Stimulated activated CD4-positive, alpha-beta T cell treated with anti-CD3 and anti-CD28 coated beads, Interleukin-4, amount 100 ng/mL, for 4 hours (primary cell): ENCODE results near the gene MICU2.

Experiments used
- DNase-seq, 2 experiments: peaks; one replicate each; pipeline ENCODE4 v3.0.0-alpha.2; 2020

Gene MICU2

DNA sequence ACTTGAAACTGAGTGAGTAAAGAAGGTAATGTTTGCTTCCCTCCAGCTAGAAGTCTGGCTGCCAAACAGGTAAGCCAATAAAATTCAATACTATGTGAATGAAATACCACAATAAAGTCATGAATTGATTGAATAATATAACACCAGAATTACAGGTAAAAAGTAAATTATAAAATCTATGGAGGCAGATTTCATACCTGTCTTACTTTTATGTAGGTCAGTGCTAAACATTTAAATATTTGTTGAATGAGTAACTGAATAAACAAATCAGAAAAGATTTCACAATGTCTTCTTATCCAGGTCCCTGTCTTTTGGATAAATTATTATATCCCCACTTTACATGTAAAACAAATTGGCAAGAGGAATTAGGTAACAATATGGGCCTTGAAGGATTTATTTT is 62.7 kb downstream of the MICU2 start:
- DNase-seq: no peak

DNA sequence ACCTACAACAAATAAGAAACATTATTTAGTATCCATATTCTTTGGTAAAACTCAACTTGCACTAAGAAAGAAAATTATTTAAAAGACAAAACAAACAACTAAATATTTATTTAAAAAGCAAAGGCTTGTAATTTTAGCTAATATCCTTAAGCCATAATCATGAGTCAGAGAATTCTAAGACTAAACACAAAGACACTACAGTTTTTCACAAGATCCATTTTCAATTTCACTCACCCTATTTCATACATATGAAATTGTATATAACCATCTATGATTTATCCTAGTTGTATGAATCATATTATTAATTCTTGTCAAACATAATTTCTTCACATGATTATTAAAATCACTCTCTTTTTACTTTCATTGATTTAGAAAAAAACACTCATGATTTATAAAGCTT is 64.3 kb downstream of the MICU2 start:
- no peak for DNase-seq

DNA sequence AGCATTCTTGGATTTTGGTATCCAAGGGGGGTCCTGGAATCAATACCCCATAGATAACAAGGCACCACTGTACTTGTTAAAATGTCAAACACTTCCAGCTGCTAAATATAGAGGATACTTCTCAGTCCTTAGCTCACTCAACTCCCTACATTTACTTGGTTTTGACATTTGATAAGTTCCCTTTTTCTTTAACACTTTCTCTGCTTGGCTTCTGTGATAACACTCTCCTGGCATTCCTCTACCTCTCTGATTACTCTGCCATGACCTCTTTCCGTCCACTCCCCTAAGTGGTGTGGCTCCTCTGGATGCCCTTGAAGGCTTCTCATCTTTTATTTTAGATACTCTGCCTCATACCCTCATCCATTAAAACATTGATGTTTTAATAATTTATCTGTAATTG is 65.2 kb downstream of the MICU2 start:
- no peak for DNase-seq

DNA sequence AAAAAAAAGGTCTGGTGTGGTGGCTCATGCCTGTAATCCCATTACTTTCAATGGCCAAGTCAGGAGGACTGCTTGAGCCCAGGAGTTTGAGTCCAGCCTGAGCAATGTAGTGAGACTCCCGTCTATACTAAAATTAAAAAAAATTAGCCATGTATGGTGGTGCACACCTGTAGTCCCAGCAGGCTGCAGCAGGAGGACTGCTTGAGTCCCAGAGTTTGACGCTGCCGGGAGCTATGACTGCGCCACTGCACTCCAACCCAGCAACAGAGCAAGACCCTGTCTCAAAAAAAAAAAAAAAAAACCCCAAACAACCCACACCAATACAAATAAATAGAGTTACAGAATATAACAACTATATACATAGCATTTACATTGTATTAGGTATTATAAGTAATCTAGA is 65.7 kb downstream of the MICU2 start:
- DNase-seq: no peak

DNA sequence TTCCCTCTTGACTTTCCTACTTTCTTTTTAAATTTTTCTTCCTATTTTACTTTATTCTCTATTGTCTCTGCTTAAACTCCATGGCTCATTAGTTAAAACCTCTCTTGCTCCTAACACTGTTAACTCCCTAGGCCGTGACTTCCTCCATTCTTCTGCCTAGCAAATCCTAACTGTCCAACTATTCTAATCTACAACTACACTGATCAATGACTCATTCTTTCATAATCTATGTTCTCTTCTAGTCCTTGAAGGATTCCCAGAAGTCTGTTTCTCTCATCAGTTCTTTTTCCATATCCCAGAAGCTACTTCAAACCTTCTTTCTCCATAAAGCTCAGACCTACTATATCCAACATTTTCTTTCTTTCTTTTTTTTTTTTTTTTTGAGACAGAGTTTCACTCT is 66.9 kb downstream of the MICU2 start:
- DNase-seq: no peak

DNA sequence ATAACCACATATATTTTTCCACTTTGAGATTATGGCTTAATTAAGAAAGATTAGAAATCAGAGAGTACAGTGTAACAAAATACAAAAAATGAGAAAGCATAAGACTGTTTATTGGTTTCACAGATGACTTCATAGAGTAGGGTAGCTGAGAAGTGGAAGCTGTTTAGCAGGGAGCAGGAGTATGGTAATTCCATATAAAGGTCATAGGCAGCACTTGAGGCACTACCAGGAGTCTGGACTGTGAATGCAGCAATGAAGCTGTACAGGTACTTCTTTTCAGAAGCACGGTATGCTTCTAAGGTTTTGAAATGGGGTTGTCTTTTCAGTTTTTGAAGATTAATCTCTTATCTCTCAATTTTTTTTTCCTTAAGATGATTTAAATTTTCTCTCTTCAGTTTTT is 69.2 kb downstream of the MICU2 start:
- DNase-seq: no peak

DNA sequence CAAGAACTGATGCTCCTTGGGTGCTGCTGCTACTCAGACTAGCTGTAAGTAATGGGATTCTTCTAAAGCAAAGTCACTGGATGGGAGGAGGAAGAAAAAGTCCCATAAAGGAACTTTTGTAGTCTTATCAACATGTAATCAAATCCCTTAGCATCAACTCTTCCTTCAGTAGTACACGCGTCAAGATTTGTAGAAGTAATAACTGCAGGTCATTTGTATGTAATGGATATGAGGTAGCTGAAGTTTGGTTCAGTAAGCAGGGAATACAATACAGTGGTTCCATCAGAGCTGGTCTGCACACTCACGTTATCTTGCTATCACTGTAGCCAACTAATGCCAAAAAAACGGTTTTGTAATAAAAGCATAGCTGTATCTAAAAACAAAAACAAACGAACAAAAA is 72.5 kb downstream of the MICU2 start:
- DNase-seq: no peak

DNA sequence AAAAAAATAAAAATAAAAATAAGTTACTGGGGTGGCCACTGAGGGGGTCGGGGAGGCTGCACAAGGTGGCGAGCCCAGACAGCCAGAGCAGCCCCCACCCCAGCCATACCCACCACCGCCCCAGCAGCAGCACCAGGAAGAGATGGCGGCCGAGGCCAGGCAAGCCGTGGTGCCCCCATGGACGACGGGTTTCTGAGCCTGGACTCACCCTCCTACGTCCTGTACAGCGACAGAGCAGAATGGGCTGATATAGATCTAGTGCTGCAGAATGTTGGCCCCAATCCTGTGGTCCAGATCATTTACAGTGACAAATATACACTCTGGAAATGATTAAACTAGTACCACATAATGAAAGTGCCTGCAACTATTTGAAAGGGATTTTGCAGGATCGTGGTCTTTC is 73.3 kb downstream of the MICU2 start:
- DNase-seq: no peak

DNA sequence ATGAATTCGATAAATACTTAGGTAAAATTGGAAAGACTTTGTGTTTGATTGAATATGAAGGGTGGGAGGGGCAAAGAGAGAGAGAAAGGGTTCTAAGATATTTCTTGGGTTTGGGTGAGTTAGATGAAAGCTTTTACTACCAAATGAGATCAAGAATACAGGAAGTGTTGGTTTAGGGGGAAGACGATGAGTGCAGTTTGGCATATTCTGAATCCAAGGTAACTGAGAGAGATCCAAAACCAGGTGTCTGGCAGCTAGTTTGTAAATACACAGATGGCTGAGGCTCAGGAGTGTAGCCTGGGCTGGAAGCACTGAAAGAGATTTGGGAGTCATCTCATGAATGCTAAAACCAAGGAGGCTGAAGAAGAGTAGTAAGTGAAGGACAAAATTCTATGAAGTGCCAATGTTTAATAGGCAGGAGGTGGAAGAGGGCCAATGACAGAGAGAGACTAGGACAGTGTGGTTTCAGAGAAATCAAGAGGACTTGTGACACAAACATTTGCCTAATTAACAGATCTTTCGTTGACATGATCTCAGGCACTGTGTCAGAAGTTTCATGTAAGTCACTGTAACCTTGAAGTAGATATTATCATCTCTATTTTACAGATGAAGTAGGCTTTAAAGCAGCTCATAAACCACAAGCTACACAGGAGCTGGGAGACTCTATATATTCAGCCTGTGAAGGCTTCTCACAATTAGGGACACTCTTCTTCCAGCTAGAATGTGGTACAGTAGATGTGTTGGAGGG is 74.7 kb downstream of the MICU2 start:
- no peak for DNase-seq

DNA sequence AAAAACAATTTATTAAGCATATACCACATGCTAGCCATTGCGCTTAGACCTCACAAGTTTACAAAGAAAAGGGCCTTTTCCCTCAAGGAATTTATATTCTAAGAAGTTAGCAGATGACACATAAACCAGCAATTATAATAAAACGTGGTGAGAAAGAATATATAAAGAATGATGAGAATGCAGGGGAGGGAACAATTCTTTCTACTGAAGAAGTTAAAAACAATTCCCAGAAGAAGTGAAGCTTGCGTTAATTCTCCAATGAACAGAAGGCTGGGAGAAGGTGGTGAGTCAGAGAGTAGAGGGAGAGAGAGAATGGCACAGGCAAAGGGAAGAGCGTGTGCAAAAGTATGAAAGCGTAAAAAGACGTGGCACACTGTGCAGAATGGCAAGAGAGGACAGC is 75.4 kb downstream of the MICU2 start:
- DNase-seq: no peak

DNA sequence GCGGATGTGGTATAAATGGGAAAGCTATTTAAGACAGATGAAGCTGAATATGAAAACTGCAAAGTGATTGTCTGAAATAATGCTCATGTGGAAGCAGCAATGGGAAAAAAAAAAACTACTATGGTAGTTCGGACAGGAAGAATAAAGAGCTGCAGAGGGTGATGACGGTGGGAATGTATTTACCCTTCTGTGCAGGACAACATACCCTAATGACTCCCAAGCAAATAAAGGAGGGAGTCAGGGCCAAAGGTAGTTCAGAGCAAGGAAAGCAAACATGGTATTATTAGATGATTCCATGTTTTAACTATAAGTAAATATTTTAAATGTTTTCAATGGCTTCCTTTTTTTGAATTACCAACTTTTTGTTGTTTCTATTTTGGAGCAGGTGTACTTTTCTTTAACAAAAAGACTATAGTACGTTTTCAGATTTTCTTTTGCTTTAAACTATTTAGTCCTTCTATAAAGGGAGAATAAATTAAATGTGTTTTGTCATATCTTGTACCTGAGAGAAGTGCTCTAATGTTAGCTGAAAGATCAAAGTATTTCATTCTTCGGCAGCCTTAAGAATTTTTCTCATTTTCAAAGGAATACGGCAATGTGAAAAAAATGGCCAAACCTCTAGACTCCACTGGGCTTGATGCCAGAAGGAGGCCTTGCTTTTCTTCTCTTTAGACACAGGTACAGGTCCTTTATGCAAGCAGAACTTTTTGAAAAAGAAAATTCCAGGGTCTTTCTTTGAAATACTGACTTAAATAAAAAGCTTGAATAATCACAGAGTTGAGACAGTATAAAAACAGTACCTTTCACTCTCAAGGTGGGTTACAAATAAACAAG is 77.0 kb downstream of the MICU2 start:
- DNase-seq: no peak

DNA sequence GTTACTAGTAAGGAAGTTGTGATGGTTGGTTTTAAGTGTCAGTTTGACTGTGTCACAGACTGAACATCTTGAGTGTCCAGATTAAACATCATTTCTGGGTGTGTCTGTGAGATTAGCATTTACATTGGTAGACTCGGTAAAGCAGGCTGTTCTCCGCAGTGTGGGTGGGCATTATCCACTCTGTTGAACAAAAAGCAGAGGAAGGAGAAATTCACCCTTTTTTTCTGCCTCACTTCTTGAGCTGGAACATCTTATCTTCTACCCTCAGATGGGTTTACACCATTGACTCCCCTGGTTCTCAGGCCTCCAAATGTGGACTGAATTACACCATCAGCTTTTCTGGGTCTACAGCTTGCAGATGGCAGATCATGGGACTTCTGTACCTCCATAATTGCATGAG is 81.1 kb downstream of the MICU2 start:
- DNase-seq: no peak

DNA sequence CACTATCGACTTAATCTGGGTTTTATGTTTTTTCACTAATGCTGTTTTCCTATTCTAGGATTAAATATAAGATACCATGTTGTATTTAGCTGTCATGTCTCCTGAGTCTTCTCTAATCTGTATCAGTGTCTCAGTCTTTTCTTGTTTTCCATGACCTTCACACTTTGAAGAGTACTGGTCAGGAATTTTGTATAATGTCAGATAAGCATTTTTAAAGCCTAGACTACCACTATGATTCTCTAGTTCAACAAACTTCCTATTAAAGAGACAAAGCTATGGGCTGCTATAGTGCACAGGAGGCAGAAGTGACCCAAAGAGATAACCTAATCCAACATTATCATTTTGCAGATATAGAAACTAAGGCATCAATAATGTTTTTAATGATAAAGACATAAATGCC is 81.8 kb downstream of the MICU2 start:
- no peak for DNase-seq

DNA sequence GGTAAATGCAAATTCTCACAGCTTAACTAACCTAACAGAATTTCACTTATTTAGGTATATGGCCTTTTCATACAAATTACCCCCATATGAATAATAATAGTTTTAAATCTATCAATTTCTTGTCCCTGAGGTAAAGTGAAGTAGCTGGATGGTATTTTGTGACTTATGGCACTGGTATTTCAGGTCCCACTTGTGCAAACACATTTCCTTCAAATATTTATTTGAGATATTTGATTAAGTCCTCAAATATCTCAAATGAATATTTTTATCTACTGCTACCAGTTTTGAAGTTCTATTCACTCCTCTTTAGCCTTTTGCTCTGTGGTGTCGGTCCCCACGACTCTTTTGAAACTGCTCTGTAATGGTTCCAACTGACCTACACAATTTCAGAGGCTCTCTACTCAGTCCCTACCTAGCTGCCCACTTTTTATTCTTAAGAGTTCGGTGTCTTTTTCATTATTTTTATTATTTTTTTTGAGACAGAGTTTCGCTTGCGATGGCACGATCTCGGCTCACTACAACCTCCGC is 85.3 kb downstream of the MICU2 start:
- no peak for DNase-seq

DNA sequence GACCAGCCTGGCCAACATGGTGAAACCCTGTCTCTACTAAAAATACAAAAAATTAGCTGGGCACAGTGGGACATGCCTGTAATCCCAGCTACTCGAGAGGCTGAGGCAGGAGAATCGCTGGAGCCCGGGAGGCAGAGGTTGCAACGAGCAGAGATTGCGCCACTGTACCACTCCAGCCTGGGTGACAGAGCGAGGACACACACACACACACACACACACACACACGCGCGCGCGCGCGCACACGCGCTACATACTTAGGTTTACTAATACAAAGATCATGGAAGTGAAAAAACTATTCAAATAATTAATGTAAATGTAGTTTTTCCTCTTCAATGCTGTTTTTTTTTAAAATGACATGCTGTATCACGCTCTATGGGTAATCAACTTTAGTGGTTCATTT is 86.4 kb downstream of the MICU2 start:
- DNase-seq: no peak

DNA sequence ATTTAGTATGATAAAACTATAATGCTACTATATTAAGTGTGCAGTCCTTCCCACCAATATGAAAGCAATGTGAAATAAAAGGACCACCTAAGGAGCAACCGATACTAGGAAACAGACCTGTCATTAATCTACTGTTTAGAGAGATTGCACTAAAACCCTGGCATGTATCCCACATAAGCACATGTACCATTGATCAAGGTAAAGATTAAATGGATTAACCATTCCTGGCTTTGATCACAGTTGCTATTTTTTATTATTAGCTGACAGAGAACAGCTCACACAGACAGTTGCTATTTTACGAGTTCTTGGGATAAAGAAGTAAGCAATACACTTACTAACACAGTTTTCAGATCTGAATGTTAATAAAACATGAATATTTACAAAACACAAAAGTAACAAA is 87.2 kb downstream of the MICU2 start:
- no peak for DNase-seq

DNA sequence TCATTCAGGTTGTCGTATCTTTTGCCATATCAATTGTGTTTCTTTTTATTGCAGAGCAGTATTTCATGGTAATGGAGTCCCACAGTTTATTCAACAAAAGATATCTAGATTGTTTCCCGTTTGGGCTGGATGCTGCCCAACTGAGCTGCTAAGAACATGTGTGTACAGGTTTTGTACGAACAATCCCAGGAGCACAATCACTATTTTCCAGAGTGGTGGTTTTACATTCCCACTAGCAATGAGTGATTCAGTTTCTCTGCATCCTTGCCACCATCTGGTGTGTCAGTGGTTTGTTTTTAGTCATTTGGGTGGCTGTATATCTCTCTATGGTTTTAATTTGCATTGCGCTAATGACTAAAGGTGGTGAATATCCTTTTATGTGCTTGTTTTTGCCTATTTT is 92.1 kb downstream of the MICU2 start:
- DNase-seq: no peak

DNA sequence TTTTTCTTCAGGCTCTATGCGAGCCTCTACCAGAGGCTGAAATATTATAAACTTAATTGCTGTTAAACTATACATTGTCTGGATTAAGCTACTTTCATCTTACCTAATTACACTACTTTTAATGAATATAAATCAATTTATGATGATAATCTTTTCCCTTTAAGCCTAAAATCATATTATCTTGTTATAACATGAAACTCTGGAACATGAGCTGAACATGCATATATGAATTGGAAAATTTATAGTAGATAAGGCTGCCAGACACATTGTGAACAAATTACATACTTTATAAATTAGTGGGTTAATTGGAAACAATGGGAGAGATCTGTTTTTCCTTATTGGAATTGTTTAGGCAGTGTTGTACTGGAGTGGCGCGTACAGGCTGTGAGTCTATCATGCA is 99.6 kb downstream of the MICU2 start:
- no peak for DNase-seq

DNA sequence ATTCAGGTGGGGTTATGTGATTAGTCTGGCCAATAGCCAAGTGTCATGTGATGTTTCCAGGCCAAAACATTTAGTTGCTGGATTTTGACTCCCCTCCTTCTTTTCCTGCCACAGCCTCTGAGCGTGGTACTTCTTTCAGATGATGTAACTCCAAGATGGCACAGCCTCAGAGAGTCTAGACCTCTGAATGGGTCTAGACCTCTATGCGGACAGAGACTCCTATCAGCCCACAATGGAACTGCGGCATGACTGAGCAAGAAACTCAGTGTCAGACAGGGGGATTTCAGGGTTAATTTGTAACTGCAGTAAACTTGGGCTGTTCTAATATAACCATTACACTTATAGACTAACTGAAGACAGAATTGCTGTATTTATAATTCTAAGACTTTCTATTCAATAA is 102.3 kb downstream of the MICU2 start:
- DNase-seq: no peak

DNA sequence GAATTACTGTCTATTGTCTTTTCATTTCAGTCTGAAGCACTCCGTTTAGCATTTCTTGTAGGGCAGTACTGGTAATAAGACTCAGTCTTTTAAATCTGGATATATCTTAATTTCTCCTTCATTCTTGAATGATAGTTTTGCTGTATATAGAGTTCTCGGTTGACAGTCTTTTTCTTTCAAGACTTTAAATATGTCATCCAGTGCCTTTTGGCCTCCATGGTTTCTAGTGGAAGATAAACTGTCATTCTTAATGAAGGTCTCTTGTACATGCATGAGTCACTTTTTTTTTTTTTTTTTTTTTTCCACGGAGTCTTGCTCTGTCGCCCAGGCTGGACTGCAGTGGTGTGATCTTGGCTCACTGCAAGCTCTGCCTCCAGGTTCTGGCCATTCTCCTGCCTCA is 117.6 kb downstream of the MICU2 start:
- DNase-seq: no peak

DNA sequence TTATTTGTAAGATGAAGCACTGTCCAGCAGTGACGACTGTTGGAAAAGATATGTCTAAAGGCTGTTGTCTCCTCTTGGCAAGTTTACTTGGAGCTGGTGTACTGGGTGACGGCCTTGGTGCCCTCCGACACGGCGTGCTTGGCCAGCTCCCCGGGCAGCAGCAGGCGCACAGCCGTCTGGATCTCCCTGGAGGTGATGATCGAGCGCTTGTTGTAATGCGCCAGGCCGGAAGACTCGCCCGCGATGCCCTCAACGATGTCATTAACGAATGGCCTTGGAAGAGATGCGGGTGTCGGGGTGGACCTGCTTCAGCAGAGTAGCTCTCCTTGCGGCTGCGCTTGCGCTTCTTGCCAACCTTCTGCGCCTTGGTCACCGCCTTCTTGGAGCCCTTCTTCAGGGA is 120.2 kb downstream of the MICU2 start:
- DNase-seq: no peak

DNA sequence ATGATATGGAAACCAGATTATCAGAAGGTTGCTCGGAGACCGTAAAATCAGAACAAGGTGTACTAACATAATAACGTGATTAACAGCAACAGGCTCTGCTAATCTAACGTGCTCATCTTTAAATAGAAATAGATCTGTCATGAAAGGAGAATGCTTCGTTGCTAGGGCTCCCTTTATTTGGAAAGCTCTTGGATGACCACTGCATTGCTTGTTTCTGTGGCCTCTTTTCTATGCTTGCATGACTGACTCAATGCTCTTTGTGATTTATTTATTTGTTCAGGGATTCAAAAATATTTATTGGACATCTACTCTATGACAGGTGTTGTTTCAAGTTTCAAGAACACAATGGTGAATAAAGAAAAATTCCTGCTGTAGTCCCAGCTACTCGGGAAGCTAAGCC is 122.6 kb downstream of the MICU2 start:
- DNase-seq: no peak

DNA sequence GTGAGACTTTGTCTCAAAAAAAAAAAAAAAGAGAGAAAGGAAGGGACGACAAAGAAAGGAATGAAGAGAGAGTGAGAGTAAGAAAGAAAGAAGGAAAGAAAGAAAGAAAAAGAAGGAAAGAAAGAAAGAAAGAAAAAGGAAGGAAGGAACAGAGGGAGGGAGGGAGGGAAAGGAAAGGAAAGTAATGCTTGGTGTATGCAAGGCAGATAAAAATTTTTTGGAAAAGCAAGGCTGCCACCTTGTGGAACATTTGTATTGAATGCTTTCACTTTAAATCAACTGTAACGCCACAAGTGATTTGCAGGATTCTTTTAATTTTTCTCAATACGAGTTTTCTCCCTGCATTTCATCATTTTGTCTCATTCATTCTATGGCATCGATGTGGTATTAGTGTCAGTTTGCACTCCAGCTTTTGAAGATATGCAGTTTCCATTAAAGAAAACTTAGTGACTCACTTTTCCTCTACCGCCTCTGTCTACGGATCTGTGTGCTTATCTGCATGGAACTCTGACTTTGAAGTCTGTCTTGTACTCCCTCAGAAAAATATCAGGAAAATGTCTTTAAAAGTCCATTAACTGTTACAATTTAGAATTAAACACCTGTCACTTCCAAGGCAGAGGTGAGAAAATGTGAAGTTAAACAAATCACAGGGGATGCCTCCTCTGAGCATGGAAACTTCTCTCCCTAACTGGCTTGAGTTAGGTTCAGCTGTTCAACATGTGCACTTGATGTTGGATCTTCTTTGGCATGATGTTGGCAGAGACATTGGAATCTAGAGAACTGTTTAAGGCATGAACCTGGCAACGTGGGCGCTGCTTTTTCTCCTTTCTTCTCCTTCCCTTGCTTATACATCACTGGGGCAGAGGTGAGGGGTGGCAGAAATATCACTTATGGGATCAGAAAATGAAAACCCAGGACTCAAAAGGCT is 124.8 kb downstream of the MICU2 start:
- DNase-seq: peak in 1 of 2 experiments; percentile 11
